HepG2 (cell line): Measurements from ENCODE around the gene BCAT1. TPM values are rescaled to one million over a fixed set of nuclear protein-coding genes. Genes with fewer than 3 reads are reported as not detected.

Experiments used
- ATAC-seq: fragments of 200-7000 bp; cut with Tn5 transposase; 3 replicates; pipeline ENCODE4 v1.9.1; 2020; ENCODE audit warnings: mild to moderate bottlenecking, moderate library complexity
- BruUV-seq: library from RNA; stranded (reverse); fragments of 400-500 nt; replicated peaks from 2 replicates; lab custom pipeline; 2021; lab: Mats Ljungman, UMichigan
- CTCF ChIA-PET: fragments of 300-600 bp; formaldehyde crosslinking; extraction: SDS; loops from one replicate; lab custom pipeline; 2021; ENCODE audit warnings: low total read pairs, inconsistent platforms, low intra/inter-chr PET ratio; lab: Yijun Ruan, JAX
- POLR2A ChIA-PET: fragments of 350-600 bp; sonication (Branson Sonifier 250); formaldehyde crosslinking; loops from one replicate; lab custom pipeline; 2020; ENCODE audit warnings: antibody characterized with exemption, inconsistent platforms; lab: Yijun Ruan, JAX
- DNase-seq: peaks from one replicate; pipeline ENCODE4 v3.0.0-alpha.2; 2015; ENCODE audit warnings: low spot score
- FAIRE-seq: peaks from 3 replicates; lab custom pipeline; 2011; peaks lifted over from hg19 to GRCh38; lab: Jason Lieb, UNC
- H2AFZ ChIP-seq: one replicate; pipeline ENCODE4 v1.6.1; 2011; ENCODE audit warnings: low read length, inconsistent platforms
- H3K27ac ChIP-seq: fragments of 300-600 bp; 3 replicates; pipeline ENCODE4 v1.8.0; 2011; ENCODE audit warnings: mixed run types, mild to moderate bottlenecking, mixed read lengths, low read length, inconsistent platforms; ENCODE audit not compliant: insufficient read depth; ENCODE audit errors: extremely low read length
- H3K27me3 ChIP-seq, 2 experiments: fragments of 200-600 bp in 1 of 2; 2 replicates in 1 of 2; 3 replicates in 1 of 2; pipeline versions ENCODE4 v1.6.0 to v1.8.0; 2011; ENCODE audit warnings: low read length in 2 of 2, mild to moderate bottlenecking in 2 of 2, moderate library complexity in 2 of 2, inconsistent platforms in 1 of 2; ENCODE audit not compliant: insufficient read depth in 2 of 2, control insufficient read depth in 1 of 2
- H3K36me3 ChIP-seq, 2 experiments: fragments of 200-600 bp in 1 of 2; replicated peaks in 1 of 2; 2 replicates in 1 of 2; 3 replicates in 1 of 2; pipeline versions ENCODE4 v1.5.1 to v1.8.0; 2011; ENCODE audit warnings: low read length in 2 of 2, inconsistent platforms in 1 of 2; ENCODE audit not compliant: insufficient read depth in 2 of 2, control insufficient read depth in 1 of 2
- H3K4me1 ChIP-seq: 2 replicates; pipeline ENCODE4 v1.5.1; 2012; ENCODE audit warnings: low read length, inconsistent platforms; ENCODE audit not compliant: insufficient read depth
- H3K4me2 ChIP-seq: 2 replicates; pipeline ENCODE4 v1.6.0; 2011; ENCODE audit warnings: low read depth, low read length, inconsistent platforms
- H3K4me3 ChIP-seq, 3 experiments: fragments of 200-600 bp in 1 of 3; sonication (generic), shearing (Covaris generic) in 1 of 3; replicated peaks in 1 of 3; 2 replicates each; pipeline ENCODE4 v1.5.1; 2011 to 2016; ENCODE audit warnings: low read length in 3 of 3, inconsistent platforms in 2 of 3, low read depth in 2 of 3, mild to moderate bottlenecking in 2 of 3, control low read depth in 1 of 3, mixed read lengths in 1 of 3; ENCODE audit not compliant: insufficient read depth in 1 of 3
- H3K79me2 ChIP-seq: one replicate; pipeline ENCODE4 v1.6.1; 2011; ENCODE audit warnings: low read length, inconsistent platforms; ENCODE audit not compliant: insufficient read depth
- H3K9ac ChIP-seq: 2 replicates; pipeline ENCODE4 v1.6.0; 2011; ENCODE audit warnings: mild to moderate bottlenecking, low read depth, low read length, inconsistent platforms; ENCODE audit not compliant: insufficient read depth
- H3K9me3 ChIP-seq: 2 replicates; pipeline ENCODE4 v1.5.1; 2012; ENCODE audit warnings: mild to moderate bottlenecking, low read length
- H4K20me1 ChIP-seq: 2 replicates; pipeline ENCODE4 v1.6.0; 2011; ENCODE audit warnings: inconsistent platforms, mild to moderate bottlenecking, low read length, moderate library complexity; ENCODE audit not compliant: insufficient read depth
- DBP ChIP-seq: sonication (generic); formaldehyde crosslinking; IDR thresholded peaks from 2 replicates; pipeline ENCODE4 v1.4.0; 2020; ENCODE audit warnings: missing genetic modification reagents; ENCODE audit errors: not compliant biosample characterization
- EP300 ChIP-seq, 3 experiments: sonication (generic) in 1 of 3; formaldehyde crosslinking in 1 of 3; IDR thresholded peaks; 2 replicates each; pipeline versions ENCODE4 v1.5.1 to v1.6.1; 2011 to 2020; ENCODE audit warnings: low read depth in 2 of 3, low read length in 2 of 3, borderline replicate concordance in 1 of 3, improper control_type of control experiment in 1 of 3, mild to moderate bottlenecking in 1 of 3, missing genetic modification reagents in 1 of 3, moderate library complexity in 1 of 3
- KMT2A ChIP-seq: sonication (generic); formaldehyde crosslinking; IDR thresholded peaks from 2 replicates; pipeline ENCODE4 v1.4.0; 2020; ENCODE audit warnings: missing genetic modification reagents
- NR2F2 ChIP-seq: IDR thresholded peaks from 2 replicates; pipeline ENCODE4 v1.6.1; 2012; ENCODE audit warnings: low read depth, inconsistent platforms, borderline replicate concordance
- POLR2AphosphoS2 ChIP-seq: IDR thresholded peaks from 2 replicates; pipeline ENCODE4 v1.6.1; 2011; ENCODE audit warnings: low read depth, low read length, improper control_type of control experiment
- RFX3 ChIP-seq: IDR thresholded peaks from 2 replicates; pipeline ENCODE4 v1.6.1; 2016; ENCODE audit warnings: missing biosample characterization, missing genetic modification reagents
- TOPORS ChIP-seq: sonication (generic); formaldehyde crosslinking; IDR thresholded peaks from 2 replicates; pipeline ENCODE4 v1.8.0; 2023; ENCODE audit warnings: mild to moderate bottlenecking, missing genetic modification reagents
- ZBTB3 ChIP-seq: sonication (generic); formaldehyde crosslinking; IDR thresholded peaks from 2 replicates; pipeline ENCODE4 v1.4.0; 2020; ENCODE audit warnings: low read depth, mild to moderate bottlenecking, moderate library complexity, missing genetic modification reagents, borderline replicate concordance
- ZIK1 ChIP-seq: sonication (generic); formaldehyde crosslinking; IDR thresholded peaks from 2 replicates; pipeline ENCODE4 v1.5.0; 2020; ENCODE audit warnings: mild to moderate bottlenecking, low read depth, missing genetic modification reagents, borderline replicate concordance
- ZNF317 ChIP-seq: sonication (generic); formaldehyde crosslinking; IDR thresholded peaks from 2 replicates; pipeline ENCODE4 v1.5.0; 2020; ENCODE audit warnings: mild to moderate bottlenecking, missing genetic modification reagents
- ZNF567 ChIP-seq: sonication (generic); formaldehyde crosslinking; IDR thresholded peaks from 2 replicates; pipeline ENCODE4 v1.8.1; 2023; ENCODE audit warnings: mild to moderate bottlenecking, missing genetic modification reagents, borderline replicate concordance
- WGBS: methylation state at CpG from one replicate; pipeline ENCODE4 v1.1.6; 2017; ENCODE audit warnings: low lambda C conversion rate; 5-methylcytosine and 5-hydroxymethylcytosine counted together
- in situ Hi-C: cut with HindIII; loops from 2 replicates; pipeline ENCODE4 v1.10.0; 2017; ENCODE audit warnings: low pct_unique_long_range_greater_than_20kb; ENCODE audit not compliant: extremely low pct_ligation_motif_present
- intact Hi-C: fragments of 100-400 bp; cut with micrococcal nuclease; formaldehyde crosslinking; loops from one replicate; pipeline ENCODE4 v1.10.0; 2022; ENCODE audit not compliant: unreplicated experiment
- polyA plus RNA-seq, 8 experiments: library from polyadenylated mRNA; depleted of rRNA in 3 of 8; stranded (reverse) in 7 of 8; unstranded in 1 of 8; fragments of >200 nt; fragmentation: Illumina TruSeq in 4 of 8; extraction: Trizol in 4 of 8; gene quantifications; 2 replicates each; pipeline versions ENCODE4 v1.2.1 to v1.2.3, GENCODE V29; 2011 to 2016; ENCODE audit warnings: low read depth in 4 of 8, missing spikeins in 1 of 8, mixed read lengths in 1 of 8; ENCODE audit not compliant: insufficient read depth in 1 of 8
- total RNA-seq, 5 experiments: library from RNA; depleted of rRNA; stranded (reverse); fragments of >200 nt; fragmentation: Illumina TruSeq; extraction: Trizol; gene quantifications; 2 replicates each; pipeline ENCODE4 v1.2.3, GENCODE V29; 2016; ENCODE audit warnings: low read depth in 1 of 5
- TF ChIP-seq, protein P1 (sequence below): fragments of 450-650 bp; IDR thresholded peaks from 2 replicates; pipeline ENCODE4 v1.6.1; 2017
- TF ChIP-seq, protein P2 (sequence below): sonication (generic); formaldehyde crosslinking; IDR thresholded peaks from 2 replicates; pipeline ENCODE4 v1.8.0; 2022; ENCODE audit warnings: mild to moderate bottlenecking, missing genetic modification reagents

Gene BCAT1
- total and polyA plus RNA-seq, 2 of the 13 experiments (the other 11 are each of a cell fraction or from before 2014, with no cell fraction given): 8.0 to 75.5 TPM

GRCh38 chr12:24922090-24922489 is 26.8 kb downstream of the BCAT1 start:
- H3K36me3 ChIP-seq: peaks cover 0 to 3% of the 10 kb centered on the region in 2 experiments; a peak in 1 of 5 replicates
- H3K27ac ChIP-seq: no peak overlapping the region
- no peak for FAIRE-seq
- peaks cover 15% of the 10 kb centered on the region for H3K4me1 ChIP-seq
- BruUV-seq: no TSS peak
- WGBS: 98% methylated on average over 6 of the region's 6 CpGs
- TF ChIP-seq ZBTB3 (CRISPR knock-in tag) (no peak), RFX3 (no peak), ZIK1 (no peak), TOPORS (CRISPR knock-in tag) (no peak), NR2F2 (no peak), ZNF317 (CRISPR knock-in tag) (no peak), KMT2A (no peak), EP300 (IDR thresholded peaks at IDR 0.05; ENCODE audit: low read depth in 2 of 2, low read length in 2 of 2) (no peak), EP300 (CRISPR knock-in tag; IDR thresholded peaks at IDR 0.05; ENCODE audit: borderline replicate concordance) (no peak), DBP (CRISPR knock-in tag) (no peak), ZNF567 (CRISPR knock-in tag) (no peak), POLR2AphosphoS2 (no peak)
- TF ChIP-seq, protein P1, sequence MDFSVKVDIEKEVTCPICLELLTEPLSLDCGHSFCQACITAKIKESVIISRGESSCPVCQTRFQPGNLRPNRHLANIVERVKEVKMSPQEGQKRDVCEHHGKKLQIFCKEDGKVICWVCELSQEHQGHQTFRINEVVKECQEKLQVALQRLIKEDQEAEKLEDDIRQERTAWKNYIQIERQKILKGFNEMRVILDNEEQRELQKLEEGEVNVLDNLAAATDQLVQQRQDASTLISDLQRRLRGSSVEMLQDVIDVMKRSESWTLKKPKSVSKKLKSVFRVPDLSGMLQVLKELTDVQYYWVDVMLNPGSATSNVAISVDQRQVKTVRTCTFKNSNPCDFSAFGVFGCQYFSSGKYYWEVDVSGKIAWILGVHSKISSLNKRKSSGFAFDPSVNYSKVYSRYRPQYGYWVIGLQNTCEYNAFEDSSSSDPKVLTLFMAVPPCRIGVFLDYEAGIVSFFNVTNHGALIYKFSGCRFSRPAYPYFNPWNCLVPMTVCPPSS: no peak
- TF ChIP-seq, protein P2, sequence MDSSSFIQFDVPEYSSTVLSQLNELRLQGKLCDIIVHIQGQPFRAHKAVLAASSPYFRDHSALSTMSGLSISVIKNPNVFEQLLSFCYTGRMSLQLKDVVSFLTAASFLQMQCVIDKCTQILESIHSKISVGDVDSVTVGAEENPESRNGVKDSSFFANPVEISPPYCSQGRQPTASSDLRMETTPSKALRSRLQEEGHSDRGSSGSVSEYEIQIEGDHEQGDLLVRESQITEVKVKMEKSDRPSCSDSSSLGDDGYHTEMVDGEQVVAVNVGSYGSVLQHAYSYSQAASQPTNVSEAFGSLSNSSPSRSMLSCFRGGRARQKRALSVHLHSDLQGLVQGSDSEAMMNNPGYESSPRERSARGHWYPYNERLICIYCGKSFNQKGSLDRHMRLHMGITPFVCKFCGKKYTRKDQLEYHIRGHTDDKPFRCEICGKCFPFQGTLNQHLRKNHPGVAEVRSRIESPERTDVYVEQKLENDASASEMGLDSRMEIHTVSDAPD (CRISPR knock-in tag): no peak
- DNase-seq: no peak
- intact Hi-C loops: no loop called here
- no peaks in the 10 kb centered on the region for H3K27me3 ChIP-seq
- H4K20me1 ChIP-seq: no peaks in the 10 kb centered on the region
- ATAC-seq: no peak
- no peak overlapping the region for H3K4me3 ChIP-seq
- CTCF ChIA-PET: no interaction called here
- H3K9me3 ChIP-seq: no peaks in the 10 kb centered on the region
- H3K79me2 ChIP-seq: peaks cover 15% of the 10 kb centered on the region
- no peak overlapping the region for H3K9ac ChIP-seq
- H2AFZ ChIP-seq: no peak overlapping the region
- POLR2A ChIA-PET: no interaction called here
- H3K4me2 ChIP-seq: no peak overlapping the region
- in situ Hi-C loops: no loop called here
